SK-N-MC (cell line): ENCODE data around the gene CNP.

Experiments
- EZH2 ChIP-seq: fragments of 200-600 bp; sonication (generic); IDR thresholded peaks from one replicate; pipeline ENCODE4 v1.6.1; 2017; ENCODE audit warnings: antibody characterized with exemption
- FOXP2 ChIP-seq: optimal IDR thresholded peaks from 2 replicates; pipeline ENCODE3; 2011; ENCODE audit warnings: mild to moderate bottlenecking, moderate library complexity; ENCODE audit not compliant: insufficient read depth; ENCODE audit errors: extremely low read length, control extremely low read depth
- POLR2AphosphoS5 ChIP-seq: IDR thresholded peaks from 2 replicates; pipeline ENCODE4 v1.6.1; 2012; ENCODE audit warnings: mild to moderate bottlenecking, low read depth, low read length, borderline replicate concordance

GRCh38 chr17:41986634-41987033 lies 20.0 kb downstream of the CNP start:
- TF ChIP-seq EZH2 (no peak), POLR2AphosphoS5 (no peak), FOXP2 (no peak)
